Measurements from ENCODE around the gene ST3GAL2. TPM values are rescaled to one million over a fixed set of nuclear protein-coding genes. Genes with fewer than 3 reads are reported as not detected.
A peak's percentile ranks its signal among the peaks of the same experiment; 100 is the strongest.

The ST3GAL2 gene
- polyA plus RNA-seq, 2 of the 4 experiments (the other 2 are of a cell fraction) = 11.1 to 16.3 TPM

DNA sequence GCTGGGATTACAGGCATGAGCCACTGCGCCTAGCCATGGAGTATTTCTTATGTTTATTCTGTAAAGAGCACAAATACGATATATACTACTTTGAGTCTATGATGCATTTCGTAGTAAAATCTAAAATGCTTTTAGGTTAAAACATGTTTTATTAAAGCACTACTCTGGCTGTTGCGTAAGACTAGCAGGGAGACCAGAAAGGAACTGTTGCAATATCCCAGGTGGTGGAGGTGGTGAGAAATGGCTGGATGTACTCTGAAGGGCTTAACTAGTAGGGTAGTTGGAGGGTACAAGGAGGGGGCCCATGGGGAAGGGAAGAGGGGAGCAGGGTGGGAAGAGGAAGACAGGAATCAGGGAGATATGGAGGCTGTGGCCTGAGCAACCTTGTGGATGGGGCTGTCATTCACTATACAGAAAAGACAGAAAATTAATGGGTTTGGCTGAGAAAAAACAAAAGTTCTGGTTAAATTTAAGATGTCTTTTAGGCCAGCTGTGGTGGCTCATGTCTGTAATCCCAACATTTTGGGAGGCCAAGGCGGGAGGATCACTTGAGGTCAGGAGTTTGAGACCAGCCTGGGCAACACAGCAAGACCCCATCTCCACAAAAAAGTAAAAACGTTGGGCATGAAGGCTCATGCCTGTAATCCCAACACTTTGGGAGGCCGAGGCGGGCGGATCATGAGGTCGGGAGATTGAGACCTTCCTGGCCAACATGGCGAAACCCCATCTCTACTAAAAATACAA is 35.8 kb downstream of the ST3GAL2 start:
- Histone ChIP-seq H3K4me3 (no peak overlapping the region), H3K4me1 (peaks cover 25% of the 10 kb centered on the region), H3K27ac (peak overlapping the region; percentile 12 to 84; a peak in 3 of 6 replicates), H3K9me3 (no peaks in the 10 kb centered on the region), H3K4me2 (no peak overlapping the region; the same call in 2 of the 3 replicates)
- DNase-seq (ENCODE audit: low read depth in 1 of 2, low spot score in 1 of 2) (no peak), ATAC-seq (no peak), FAIRE-seq (no peak)
- 92% methylated on average over 11 of the region's 11 CpGs for WGBS (ENCODE audit: missing lambda C conversion rate)
- no peak for TF ChIP-seq POLR2AphosphoS2 (conservative IDR thresholded peaks at IDR 0.05; ENCODE audit: low read length)
- peak; percentile 91 to 93 for TF ChIP-seq CEBPB (IDR thresholded peaks at IDR 0.05)
- POLR2A ChIA-PET = no interaction called here
- CTCF ChIA-PET = interaction anchor here (1.0 to 1.6 kb wide), 4 partner anchors 8 to 250 kb away, joined by 3 to 5 read pairs (median 4); no protein-coding TSS in a partner anchor

DNA sequence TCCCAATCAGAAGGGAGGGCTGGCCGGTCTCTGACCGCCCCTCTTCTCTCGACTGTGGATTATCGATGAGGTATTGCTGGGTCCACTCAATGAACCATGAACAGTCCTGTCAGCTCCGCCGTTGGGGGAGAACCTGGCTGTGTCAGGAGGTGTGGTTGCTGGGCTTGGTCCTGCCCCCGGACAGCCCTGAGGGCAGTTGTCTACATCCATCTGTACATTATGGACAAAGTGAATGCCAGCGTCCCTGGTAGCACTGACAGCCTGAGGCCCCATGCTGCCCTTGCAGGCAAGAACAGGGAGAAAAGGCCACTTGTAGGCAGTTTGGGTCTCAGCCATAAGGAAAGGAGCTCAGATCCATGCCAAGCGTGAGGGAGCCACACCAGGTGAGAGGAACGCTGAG is 38.9 kb downstream of the ST3GAL2 start:
- peaks cover 30% of the 10 kb centered on the region for H3K4me1 ChIP-seq
- TF ChIP-seq MAZ (IDR thresholded peaks at IDR 0.05; ENCODE audit: borderline replicate concordance, low read depth, low read length) (no peak), ZC3H11A (IDR thresholded peaks at IDR 0.05) (no peak), MAFK (IDR thresholded peaks at IDR 0.05; ENCODE audit: partially characterized antibody) (no peak), HOXA7 (CRISPR knock-in tag; IDR thresholded peaks at IDR 0.05) (no peak), GATA3 (IDR thresholded peaks at IDR 0.05; ENCODE audit: borderline replicate concordance) (no peak), CHD4 (IDR thresholded peaks at IDR 0.05; ENCODE audit: borderline replicate concordance) (no peak), POLR2A (IDR thresholded peaks at IDR 0.05; ENCODE audit: low read length) (no peak), BHLHE40 (IDR thresholded peaks at IDR 0.05; ENCODE audit: low read depth, low read length) (no peak), NFE2L2 (conservative IDR thresholded peaks at IDR 0.05; ENCODE audit: low read length) (no peak), SMC3 (IDR thresholded peaks at IDR 0.05) (no peak)
- TF ChIP-seq, protein P1, sequence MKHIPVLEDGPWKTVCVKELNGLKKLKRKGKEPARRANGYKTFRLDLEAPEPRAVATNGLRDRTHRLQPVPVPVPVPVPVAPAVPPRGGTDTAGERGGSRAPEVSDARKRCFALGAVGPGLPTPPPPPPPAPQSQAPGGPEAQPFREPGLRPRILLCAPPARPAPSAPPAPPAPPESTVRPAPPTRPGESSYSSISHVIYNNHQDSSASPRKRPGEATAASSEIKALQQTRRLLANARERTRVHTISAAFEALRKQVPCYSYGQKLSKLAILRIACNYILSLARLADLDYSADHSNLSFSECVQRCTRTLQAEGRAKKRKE (CRISPR knock-in tag; IDR thresholded peaks at IDR 0.05; ENCODE audit: low read depth) = no peak
- WGBS (ENCODE audit: missing lambda C conversion rate) = 83% methylated on average over 8 of the region's 10 CpGs
- ChIA-PET POLR2A (no interaction called here), CTCF (interaction anchor here (1.0 to 10.5 kb wide), 4 partner anchors 14 to 254 kb away, joined by 4 to 110 read pairs (median 7); no protein-coding TSS in a partner anchor)
- no peak overlapping the region for H3K4me3 ChIP-seq
- H3K27ac ChIP-seq = peak overlapping the region in 1 of 2 experiments; percentile 13; a peak in 1 of 6 replicates
- no peak for FAIRE-seq
- DNase-seq (ENCODE audit: low read depth in 1 of 2, low spot score in 1 of 2) = no peak
- no peak for ATAC-seq
- no peak overlapping the region for H3K4me2 ChIP-seq
- H3K9me3 ChIP-seq = no peaks in the 10 kb centered on the region

DNA sequence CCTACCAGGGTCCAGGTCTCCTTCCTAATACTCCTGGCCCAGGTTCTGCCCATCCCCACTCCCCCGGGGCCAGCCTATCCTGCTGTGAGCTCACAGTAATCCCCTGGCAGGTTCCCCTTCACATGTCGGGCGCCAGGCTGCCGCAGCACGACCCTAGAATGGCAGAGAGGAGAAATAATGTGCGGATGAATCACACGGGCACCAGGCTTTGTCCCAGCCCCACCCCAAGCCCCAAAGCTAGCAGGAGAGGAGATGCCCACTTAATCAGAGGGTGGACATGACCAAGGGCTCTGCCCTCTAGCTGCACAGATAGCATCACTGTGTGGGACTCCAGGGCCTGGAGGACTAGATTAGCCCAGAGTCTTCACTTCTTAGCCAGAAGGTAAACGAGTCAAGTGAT is 39.5 kb downstream of the ST3GAL2 start:
- Histone ChIP-seq H3K9me3 (no peaks in the 10 kb centered on the region), H3K4me2 (no peak overlapping the region), H3K4me3 (no peak overlapping the region), H3K27ac (peak overlapping the region in 1 of 2 experiments; percentile 5; a peak in 1 of 6 replicates), H3K4me1 (peaks cover 25% of the 10 kb centered on the region)
- TF ChIP-seq, protein P2, sequence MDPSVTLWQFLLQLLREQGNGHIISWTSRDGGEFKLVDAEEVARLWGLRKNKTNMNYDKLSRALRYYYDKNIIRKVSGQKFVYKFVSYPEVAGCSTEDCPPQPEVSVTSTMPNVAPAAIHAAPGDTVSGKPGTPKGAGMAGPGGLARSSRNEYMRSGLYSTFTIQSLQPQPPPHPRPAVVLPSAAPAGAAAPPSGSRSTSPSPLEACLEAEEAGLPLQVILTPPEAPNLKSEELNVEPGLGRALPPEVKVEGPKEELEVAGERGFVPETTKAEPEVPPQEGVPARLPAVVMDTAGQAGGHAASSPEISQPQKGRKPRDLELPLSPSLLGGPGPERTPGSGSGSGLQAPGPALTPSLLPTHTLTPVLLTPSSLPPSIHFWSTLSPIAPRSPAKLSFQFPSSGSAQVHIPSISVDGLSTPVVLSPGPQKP (IDR thresholded peaks at IDR 0.05; ENCODE audit: low read depth, low read length) = no peak
- TF ChIP-seq RARB (CRISPR knock-in tag; IDR thresholded peaks at IDR 0.05) = no peak
- TF ChIP-seq, protein P1 (CRISPR knock-in tag; IDR thresholded peaks at IDR 0.05; ENCODE audit: low read depth) = no peak
- TF ChIP-seq MAFK (IDR thresholded peaks at IDR 0.05; ENCODE audit: partially characterized antibody) = no peak
- ATAC-seq = no peak
- WGBS (ENCODE audit: missing lambda C conversion rate) = 87% methylated on average over 8 of the region's 8 CpGs
- POLR2A ChIA-PET = interaction anchor here (1.2 kb wide), 1 partner anchor 18 kb away, joined by 4 read pairs; no protein-coding TSS in a partner anchor
- CTCF ChIA-PET = interaction anchor here (0.5 to 10.5 kb wide), 6 partner anchors 13 to 254 kb away, joined by 3 to 110 read pairs (median 4); no protein-coding TSS in a partner anchor
- FAIRE-seq = no peak
- no peak for DNase-seq (ENCODE audit: low read depth in 1 of 2, low spot score in 1 of 2)
